ENCODE data around the gene PTPRN.

Gene PTPRN

DNA sequence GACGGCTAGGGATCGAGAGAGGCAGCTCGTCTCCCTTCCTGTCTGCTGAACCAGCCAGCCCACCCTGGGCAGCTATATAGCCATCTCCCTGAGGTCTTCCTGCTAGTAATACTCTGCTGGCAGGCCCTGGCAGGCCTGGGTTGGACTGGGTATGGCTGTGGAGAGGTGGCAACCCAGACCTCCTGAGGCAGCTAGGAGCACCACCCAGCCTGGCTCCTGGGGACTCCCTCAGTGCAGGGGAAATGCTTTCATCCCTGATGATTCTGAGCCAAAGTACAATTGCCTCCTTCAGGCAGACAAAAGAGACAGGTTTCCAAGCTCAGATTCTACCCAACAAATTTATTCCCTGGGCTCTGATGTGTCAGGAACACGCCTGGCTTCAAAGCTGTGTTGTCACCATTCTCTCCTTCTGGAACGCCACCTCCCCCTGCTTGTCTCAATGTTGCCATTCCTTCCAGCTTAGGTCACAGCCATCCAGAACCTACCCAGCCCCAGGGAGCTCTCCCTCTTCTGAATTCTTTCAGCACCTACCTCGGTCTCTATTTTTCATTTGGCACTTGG, 34.8 kb downstream of the PTPRN start:
- peaks cover 0 to 4% of the 10 kb centered on the region in 2 donors for H3K36me3 ChIP-seq (ENCODE audit: control insufficient read depth in 1 of 2, insufficient read depth in 2 of 2, low read length in 2 of 2)
- H3K4me3 ChIP-seq (ENCODE audit: low read depth in 1 of 2, low read length in 2 of 2) = no peak overlapping the region
- H3K9me3 ChIP-seq (ENCODE audit: control insufficient read depth in 1 of 2, low read length in 2 of 2) = no peaks in the 10 kb centered on the region
- peaks cover 11 to 22% of the 10 kb centered on the region in 2 donors for H3K4me1 ChIP-seq (ENCODE audit: control insufficient read depth in 1 of 2, insufficient read depth in 2 of 2, low read length in 2 of 2)
- no peaks in the 10 kb centered on the region for H3K27me3 ChIP-seq (ENCODE audit: low read depth, low read length)
- peak overlapping the region; percentile 29 for H3K27ac ChIP-seq (ENCODE audit: low read length)

DNA sequence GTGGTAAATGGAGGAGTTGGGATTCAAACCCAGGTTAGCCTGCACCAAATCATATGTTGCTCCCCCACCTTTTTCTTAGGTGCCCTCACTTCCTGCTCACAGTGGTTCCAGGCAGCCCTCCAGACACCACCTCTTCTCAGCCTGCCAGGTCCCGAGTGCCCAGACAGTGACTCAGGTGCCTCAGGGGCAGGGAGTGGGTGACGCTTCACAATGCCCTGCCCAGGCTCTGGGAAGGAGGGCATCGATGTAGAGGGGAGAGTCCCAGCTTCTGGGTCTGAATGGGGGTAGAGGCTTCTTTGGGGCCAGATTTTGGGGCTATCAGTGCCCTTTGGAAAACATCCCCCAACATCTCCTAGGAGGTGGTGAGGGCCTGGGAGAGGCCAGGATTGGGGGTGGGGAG, 35.3 kb downstream of the PTPRN start:
- H3K4me1 ChIP-seq (ENCODE audit: control insufficient read depth in 1 of 2, insufficient read depth in 2 of 2, low read length in 2 of 2) = peaks cover 11 to 21% of the 10 kb centered on the region in 2 donors
- H3K27me3 ChIP-seq (ENCODE audit: low read depth, low read length) = no peaks in the 10 kb centered on the region
- H3K27ac ChIP-seq (ENCODE audit: low read length) = peak overlapping the region; percentile 29
- peaks cover 0 to 4% of the 10 kb centered on the region in 2 donors for H3K36me3 ChIP-seq (ENCODE audit: control insufficient read depth in 1 of 2, insufficient read depth in 2 of 2, low read length in 2 of 2)
- no peak overlapping the region for H3K4me3 ChIP-seq (ENCODE audit: low read depth in 1 of 2, low read length in 2 of 2)
- H3K9me3 ChIP-seq (ENCODE audit: control insufficient read depth in 1 of 2, low read length in 2 of 2) = no peaks in the 10 kb centered on the region

DNA sequence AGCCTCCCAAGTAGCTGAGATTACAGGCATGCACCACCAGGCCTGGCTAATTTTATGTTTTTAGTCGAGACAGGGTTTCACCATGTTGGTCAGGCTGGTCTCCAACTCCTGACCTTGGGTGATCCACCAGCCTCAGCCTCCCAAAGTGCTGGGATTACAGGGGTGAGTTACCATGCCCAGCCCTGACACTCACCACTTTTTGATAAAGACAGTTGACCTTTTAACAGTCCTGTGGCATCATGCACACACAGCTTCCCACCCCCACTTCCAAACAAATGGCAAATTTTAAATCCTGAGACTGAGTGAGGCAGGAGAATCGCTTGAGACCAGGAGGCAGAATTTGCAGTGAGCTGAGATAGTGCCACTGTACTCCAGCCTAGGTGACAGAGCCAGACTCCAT, 36.2 kb downstream of the PTPRN start:
- Histone ChIP-seq H3K4me1 (ENCODE audit: control insufficient read depth in 1 of 2, insufficient read depth in 2 of 2, low read length in 2 of 2) (peaks cover 3 to 12% of the 10 kb centered on the region in 2 donors), H3K27ac (ENCODE audit: low read length) (no peak overlapping the region), H3K9me3 (ENCODE audit: control insufficient read depth in 1 of 2, low read length in 2 of 2) (no peaks in the 10 kb centered on the region), H3K36me3 (ENCODE audit: control insufficient read depth in 1 of 2, insufficient read depth in 2 of 2, low read length in 2 of 2) (peaks cover 0 to 4% of the 10 kb centered on the region in 2 donors), H3K4me3 (ENCODE audit: low read depth in 1 of 2, low read length in 2 of 2) (no peak overlapping the region), H3K27me3 (ENCODE audit: low read depth, low read length) (no peaks in the 10 kb centered on the region)

DNA sequence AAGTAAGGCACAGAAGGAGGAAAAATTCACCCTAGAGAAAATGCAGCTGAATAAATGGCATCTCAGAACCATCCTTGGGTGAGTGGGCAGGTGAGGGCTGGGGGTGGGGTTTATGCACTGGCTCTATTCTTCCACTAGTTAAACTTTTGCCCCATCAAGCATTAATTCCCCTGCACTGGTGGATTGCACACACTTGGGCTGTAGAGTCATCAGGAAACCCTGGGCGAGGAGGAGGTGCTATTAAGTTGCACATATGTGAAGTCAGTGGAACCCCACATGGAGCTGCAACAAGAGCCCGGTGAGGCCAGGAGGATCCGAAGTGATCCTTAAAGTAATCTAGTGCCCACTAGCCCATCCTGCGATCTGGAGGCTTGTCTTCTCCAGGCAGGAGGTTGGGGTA, 36.8 kb downstream of the PTPRN start:
- H3K4me1 ChIP-seq (ENCODE audit: control insufficient read depth in 1 of 2, insufficient read depth in 2 of 2, low read length in 2 of 2) = peaks cover 0 to 5% of the 10 kb centered on the region in 2 donors
- no peak overlapping the region for H3K4me3 ChIP-seq (ENCODE audit: low read depth in 1 of 2, low read length in 2 of 2)
- no peaks in the 10 kb centered on the region for H3K27me3 ChIP-seq (ENCODE audit: low read depth, low read length)
- no peaks in the 10 kb centered on the region for H3K9me3 ChIP-seq (ENCODE audit: control insufficient read depth in 1 of 2, low read length in 2 of 2)
- no peak overlapping the region for H3K27ac ChIP-seq (ENCODE audit: low read length)
- H3K36me3 ChIP-seq (ENCODE audit: control insufficient read depth in 1 of 2, insufficient read depth in 2 of 2, low read length in 2 of 2) = peaks cover 0 to 4% of the 10 kb centered on the region in 2 donors

DNA sequence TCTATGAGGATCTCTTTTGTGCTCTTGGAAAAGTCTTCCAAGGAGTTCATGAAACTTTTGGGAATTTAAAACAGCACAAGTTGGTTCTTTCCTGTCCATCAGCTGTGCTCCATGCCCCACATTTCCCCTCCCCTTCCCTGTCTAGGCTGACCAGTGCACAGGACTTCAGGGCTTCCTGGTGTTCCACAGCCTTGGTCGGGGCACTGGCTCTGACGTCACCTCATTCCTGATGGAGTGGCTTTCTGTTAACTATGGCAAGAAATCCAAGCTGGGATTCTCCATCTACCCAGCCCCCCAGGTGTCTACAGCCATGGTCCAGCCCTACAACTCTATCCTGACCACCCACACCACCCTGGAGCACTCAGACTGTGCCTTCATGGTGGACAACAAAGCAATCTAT, 38.2 kb downstream of the PTPRN start:
- Histone ChIP-seq H3K4me1 (ENCODE audit: control insufficient read depth in 1 of 2, insufficient read depth in 2 of 2, low read length in 2 of 2) (peaks cover 0 to 5% of the 10 kb centered on the region in 2 donors), H3K36me3 (ENCODE audit: control insufficient read depth in 1 of 2, insufficient read depth in 2 of 2, low read length in 2 of 2) (peaks cover 0 to 4% of the 10 kb centered on the region in 2 donors), H3K27ac (ENCODE audit: low read length) (no peak overlapping the region), H3K9me3 (ENCODE audit: control insufficient read depth in 1 of 2, low read length in 2 of 2) (no peaks in the 10 kb centered on the region), H3K27me3 (ENCODE audit: low read depth, low read length) (no peaks in the 10 kb centered on the region), H3K4me3 (ENCODE audit: low read depth in 1 of 2, low read length in 2 of 2) (no peak overlapping the region)

DNA sequence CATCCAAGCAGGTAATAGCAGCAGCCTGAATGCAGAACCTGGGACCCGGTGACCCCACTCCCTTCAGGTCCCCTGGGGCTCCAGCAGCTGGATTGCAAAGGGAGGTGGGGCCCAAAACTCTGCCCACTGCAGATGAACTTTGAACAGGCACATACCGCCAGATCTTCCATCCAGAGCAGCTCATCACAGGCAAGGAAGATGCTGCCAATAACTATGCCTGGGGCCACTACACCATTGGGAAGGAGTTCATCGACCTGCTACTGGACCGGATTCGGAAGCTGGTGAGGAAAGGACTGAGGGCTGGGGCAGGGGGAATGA, 39.2 kb downstream of the PTPRN start:
- Histone ChIP-seq H3K27me3 (ENCODE audit: low read depth, low read length) (no peaks in the 10 kb centered on the region), H3K27ac (ENCODE audit: low read length) (no peak overlapping the region), H3K36me3 (ENCODE audit: control insufficient read depth in 1 of 2, insufficient read depth in 2 of 2, low read length in 2 of 2) (peaks cover 0 to 4% of the 10 kb centered on the region in 2 donors), H3K9me3 (ENCODE audit: control insufficient read depth in 1 of 2, low read length in 2 of 2) (no peaks in the 10 kb centered on the region), H3K4me3 (ENCODE audit: low read depth in 1 of 2, low read length in 2 of 2) (no peak overlapping the region), H3K4me1 (ENCODE audit: control insufficient read depth in 1 of 2, insufficient read depth in 2 of 2, low read length in 2 of 2) (peaks cover 0 to 5% of the 10 kb centered on the region in 2 donors)

DNA sequence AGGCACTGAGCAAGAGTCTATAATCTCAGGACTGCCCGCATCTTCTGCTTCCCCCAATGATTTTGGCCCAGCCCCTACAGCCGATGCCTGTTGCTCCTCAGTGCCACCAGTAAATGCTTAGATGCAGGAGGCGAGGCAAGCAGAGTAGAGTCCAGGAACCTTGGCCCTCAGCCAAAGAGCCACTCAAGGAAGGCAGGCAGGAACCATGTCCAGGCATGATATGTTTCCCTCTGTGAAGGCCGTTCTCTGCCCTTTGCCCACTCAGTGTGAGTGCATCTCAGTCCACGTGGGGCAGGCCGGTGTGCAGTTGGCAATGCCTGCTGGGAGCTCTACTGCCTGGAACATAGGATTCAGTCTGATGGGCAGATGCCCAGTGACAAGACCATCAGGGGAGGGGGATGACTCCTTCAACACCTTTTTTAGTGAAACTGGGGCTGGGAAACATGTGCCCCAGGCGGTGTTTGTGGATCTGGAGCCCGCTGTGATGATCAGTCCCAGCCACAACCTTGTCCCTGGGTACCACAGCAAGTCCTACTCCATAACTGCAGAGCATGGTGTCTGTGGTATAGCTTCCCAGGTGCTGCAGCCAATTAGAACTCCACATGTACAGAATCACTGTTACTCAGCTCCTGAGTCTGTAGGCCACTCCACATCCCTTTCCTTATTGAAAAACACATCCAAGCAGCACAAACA, 39.7 kb downstream of the PTPRN start:
- Histone ChIP-seq H3K4me3 (ENCODE audit: low read depth in 1 of 2, low read length in 2 of 2) (no peak overlapping the region), H3K4me1 (ENCODE audit: control insufficient read depth in 1 of 2, insufficient read depth in 2 of 2, low read length in 2 of 2) (peaks cover 0 to 5% of the 10 kb centered on the region in 2 donors), H3K27me3 (ENCODE audit: low read depth, low read length) (no peaks in the 10 kb centered on the region), H3K9me3 (ENCODE audit: control insufficient read depth in 1 of 2, low read length in 2 of 2) (no peaks in the 10 kb centered on the region), H3K27ac (ENCODE audit: low read length) (no peak overlapping the region), H3K36me3 (ENCODE audit: control insufficient read depth in 1 of 2, insufficient read depth in 2 of 2, low read length in 2 of 2) (peaks cover 0 to 4% of the 10 kb centered on the region in 2 donors)

DNA sequence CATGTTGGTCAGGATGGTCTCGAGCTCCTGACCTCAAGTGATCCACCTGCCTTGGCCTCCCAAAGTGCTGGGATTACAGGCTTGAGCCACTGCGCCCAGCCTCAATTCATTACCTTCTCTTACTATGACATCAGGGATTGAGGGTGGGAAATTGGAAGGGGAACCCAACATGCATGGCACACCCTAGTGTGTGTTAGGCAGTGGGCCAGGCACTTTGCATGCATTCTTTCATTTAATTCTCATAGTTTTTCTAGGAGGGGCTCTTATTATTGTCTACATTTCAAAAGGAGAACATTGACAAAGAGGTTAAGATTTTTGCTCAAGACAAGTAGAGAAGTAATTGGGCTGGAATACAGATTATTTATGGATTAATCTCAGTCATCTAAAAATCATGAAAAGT, 40.9 kb downstream of the PTPRN start:
- no peak overlapping the region for H3K4me3 ChIP-seq (ENCODE audit: low read depth in 1 of 2, low read length in 2 of 2)
- no peak overlapping the region for H3K27ac ChIP-seq (ENCODE audit: low read length)
- no peaks in the 10 kb centered on the region for H3K36me3 ChIP-seq (ENCODE audit: control insufficient read depth in 1 of 2, insufficient read depth in 2 of 2, low read length in 2 of 2)
- H3K4me1 ChIP-seq (ENCODE audit: control insufficient read depth in 1 of 2, insufficient read depth in 2 of 2, low read length in 2 of 2) = no peaks in the 10 kb centered on the region
- no peaks in the 10 kb centered on the region for H3K9me3 ChIP-seq (ENCODE audit: control insufficient read depth in 1 of 2, low read length in 2 of 2)
- H3K27me3 ChIP-seq (ENCODE audit: low read depth, low read length) = no peaks in the 10 kb centered on the region

DNA sequence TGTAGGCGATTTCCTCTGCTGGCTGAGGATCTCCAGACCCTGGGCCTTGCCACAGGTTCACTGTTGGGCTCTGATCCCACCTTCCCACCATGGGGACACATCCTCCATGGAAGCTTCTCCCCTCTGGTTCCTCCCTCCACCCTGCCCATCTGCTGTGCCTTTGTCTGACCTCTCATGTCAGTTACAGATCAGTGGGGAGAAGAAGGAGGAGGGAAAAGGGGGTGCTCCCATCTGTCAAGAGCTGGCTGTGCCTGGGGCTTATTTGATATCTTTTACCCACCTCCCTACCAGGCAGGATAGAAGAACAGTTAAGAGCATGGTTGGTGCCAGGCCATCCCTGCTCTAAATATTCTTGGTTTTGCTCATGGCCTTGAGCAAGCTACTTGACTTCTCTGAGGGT, 42.3 kb downstream of the PTPRN start:
- H3K4me1 ChIP-seq (ENCODE audit: control insufficient read depth in 1 of 2, insufficient read depth in 2 of 2, low read length in 2 of 2) = no peaks in the 10 kb centered on the region
- H3K27ac ChIP-seq (ENCODE audit: low read length) = no peak overlapping the region
- no peak overlapping the region for H3K4me3 ChIP-seq (ENCODE audit: low read depth in 1 of 2, low read length in 2 of 2)
- H3K9me3 ChIP-seq (ENCODE audit: control insufficient read depth in 1 of 2, low read length in 2 of 2) = no peaks in the 10 kb centered on the region
- no peaks in the 10 kb centered on the region for H3K36me3 ChIP-seq (ENCODE audit: control insufficient read depth in 1 of 2, insufficient read depth in 2 of 2, low read length in 2 of 2)
- peaks cover 5% of the 10 kb centered on the region for H3K27me3 ChIP-seq (ENCODE audit: low read depth, low read length)

DNA sequence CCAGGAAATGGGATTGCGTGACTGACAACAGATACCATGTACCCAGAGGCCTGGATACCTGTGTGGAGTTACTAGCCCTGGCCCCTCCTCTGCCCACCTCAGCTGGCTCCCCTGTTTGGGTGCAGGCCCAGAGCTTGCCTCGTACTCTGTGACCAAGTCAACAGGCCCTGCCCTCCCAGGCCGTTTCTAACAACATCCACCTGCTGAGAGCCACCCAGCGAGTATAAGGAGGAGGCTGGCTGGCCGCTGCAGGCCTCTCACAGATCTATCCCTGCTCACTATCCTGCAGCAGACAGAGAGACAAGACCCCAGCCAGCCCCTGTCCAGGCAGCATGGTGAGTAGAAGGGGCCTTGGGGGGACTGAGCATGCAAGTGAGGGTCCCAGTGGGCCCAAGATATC, 43.0 kb downstream of the PTPRN start:
- Histone ChIP-seq H3K36me3 (ENCODE audit: control insufficient read depth in 1 of 2, insufficient read depth in 2 of 2, low read length in 2 of 2) (no peaks in the 10 kb centered on the region), H3K27ac (ENCODE audit: low read length) (no peak overlapping the region), H3K9me3 (ENCODE audit: control insufficient read depth in 1 of 2, low read length in 2 of 2) (no peaks in the 10 kb centered on the region), H3K27me3 (ENCODE audit: low read depth, low read length) (peaks cover 5% of the 10 kb centered on the region), H3K4me3 (ENCODE audit: low read depth in 1 of 2, low read length in 2 of 2) (no peak overlapping the region), H3K4me1 (ENCODE audit: control insufficient read depth in 1 of 2, insufficient read depth in 2 of 2, low read length in 2 of 2) (no peaks in the 10 kb centered on the region)

DNA sequence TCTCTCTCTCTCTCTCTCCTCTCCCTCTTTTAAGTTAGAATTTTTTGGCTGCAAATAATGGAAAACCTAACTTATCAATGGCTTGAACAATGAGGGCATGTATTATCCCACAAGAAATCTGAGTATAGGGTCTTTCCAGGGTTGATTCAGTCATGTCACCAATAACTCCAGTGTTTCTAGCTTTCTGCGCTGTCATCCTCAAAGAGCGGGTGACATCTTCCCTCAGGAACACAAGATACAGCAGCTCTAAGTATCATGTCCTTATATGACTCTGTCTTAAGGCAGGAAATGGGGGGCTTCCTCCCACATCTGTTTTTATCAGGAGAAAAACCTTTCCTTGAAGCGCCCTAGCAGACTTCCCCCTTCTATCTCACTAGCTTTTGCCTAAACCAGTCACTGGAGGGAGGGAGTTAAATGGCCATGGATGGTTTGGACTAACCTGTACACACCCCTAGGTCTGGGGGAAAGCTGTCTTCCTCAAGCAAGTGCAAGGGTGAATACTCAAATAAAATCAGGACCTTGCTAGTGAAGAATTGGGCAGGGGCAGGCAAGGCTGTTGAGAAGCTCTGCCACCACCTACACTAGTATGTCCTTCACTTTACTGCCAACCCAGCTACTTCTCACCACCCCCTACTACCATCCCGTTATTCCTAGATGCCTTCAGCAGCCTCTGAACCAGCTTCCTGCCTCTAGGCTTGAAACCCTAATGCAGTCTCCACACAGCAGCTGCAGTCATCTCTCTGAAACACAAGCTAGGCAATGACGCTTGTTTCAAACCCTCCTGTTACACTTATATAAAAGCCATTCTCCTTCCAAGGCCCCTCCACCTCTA, 48.0 kb downstream of the PTPRN start:
- no peaks in the 10 kb centered on the region for H3K36me3 ChIP-seq (ENCODE audit: control insufficient read depth in 1 of 2, insufficient read depth in 2 of 2, low read length in 2 of 2)
- H3K4me1 ChIP-seq (ENCODE audit: control insufficient read depth in 1 of 2, insufficient read depth in 2 of 2, low read length in 2 of 2) = no peaks in the 10 kb centered on the region
- peaks cover 5% of the 10 kb centered on the region for H3K27me3 ChIP-seq (ENCODE audit: low read depth, low read length)
- H3K27ac ChIP-seq (ENCODE audit: low read length) = no peak overlapping the region
- no peaks in the 10 kb centered on the region for H3K9me3 ChIP-seq (ENCODE audit: control insufficient read depth in 1 of 2, low read length in 2 of 2)
- no peak overlapping the region for H3K4me3 ChIP-seq (ENCODE audit: low read depth in 1 of 2, low read length in 2 of 2)

Measured in muscle layer of duodenum (tissue), 2 donors.